Non-pigmented ciliary epithelial cell (primary cell): Measurements from ENCODE around the gene ACOX2.

Experiments used
- DNase-seq: peaks from one replicate; pipeline ENCODE4 v3.0.0-alpha.2; 2010; ENCODE audit warnings: low read depth

Gene ACOX2

DNA sequence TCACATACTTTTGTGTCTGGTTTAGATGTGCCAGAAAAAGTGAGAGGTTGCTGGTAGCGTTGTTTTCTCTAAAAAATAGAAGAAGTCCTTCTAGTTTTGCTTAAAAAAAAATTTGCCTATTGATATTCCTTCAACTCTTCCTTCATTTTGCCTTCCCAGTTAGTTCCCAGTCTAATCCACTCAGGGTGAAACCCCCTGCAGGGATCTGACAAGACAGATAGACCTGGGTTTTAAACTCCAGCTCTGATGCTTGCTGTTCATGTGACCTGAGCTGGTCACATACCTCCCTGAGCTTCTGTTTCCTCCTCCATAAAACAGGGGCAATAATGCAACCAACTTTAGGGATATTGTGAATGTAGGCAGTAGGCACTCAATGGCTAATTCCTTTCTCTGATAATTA, 63.7 kb downstream of the ACOX2 start:
- no peak for DNase-seq

DNA sequence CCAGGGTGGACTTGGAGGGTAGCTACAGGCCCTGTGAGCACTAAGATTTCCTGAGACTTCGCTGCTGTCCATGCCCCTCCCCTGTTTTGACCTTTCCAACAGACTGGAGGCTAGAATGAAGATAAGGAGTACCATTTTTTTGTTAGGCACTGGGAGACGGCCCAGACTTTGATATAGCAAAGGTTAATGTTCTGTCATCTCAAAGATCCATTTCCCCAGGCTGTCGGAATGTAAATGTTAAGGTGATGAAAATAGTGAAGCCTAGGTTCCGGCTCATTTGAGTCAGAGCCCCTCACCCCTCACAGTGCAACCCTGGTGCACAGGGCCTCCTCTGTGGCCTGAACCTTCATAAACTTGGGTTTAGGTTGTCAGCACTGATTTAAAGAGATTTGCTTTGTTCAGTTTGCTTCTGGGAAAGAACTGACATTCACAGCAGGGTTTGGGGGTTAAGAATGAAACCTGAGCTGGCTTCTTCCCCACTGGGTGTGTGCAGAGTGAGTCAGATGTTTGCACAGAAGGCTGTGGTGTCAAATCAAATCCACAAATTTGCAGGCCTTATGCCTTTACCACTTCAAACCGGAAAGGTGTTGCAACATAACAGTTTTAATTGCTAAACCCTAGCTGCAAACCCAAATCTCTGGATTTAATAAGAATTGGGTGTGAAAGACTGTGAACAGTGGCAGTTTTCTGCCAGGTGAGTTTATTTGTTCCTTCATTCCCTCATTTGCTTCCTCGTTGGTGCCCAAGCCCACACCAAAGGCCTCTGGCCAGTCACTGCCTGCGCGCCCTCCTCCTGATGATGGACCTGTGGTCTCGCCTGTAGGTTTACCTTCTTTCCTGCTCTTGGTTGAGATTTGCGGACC, 65.7 kb downstream of the ACOX2 start:
- peak; percentile 78 for DNase-seq

DNA sequence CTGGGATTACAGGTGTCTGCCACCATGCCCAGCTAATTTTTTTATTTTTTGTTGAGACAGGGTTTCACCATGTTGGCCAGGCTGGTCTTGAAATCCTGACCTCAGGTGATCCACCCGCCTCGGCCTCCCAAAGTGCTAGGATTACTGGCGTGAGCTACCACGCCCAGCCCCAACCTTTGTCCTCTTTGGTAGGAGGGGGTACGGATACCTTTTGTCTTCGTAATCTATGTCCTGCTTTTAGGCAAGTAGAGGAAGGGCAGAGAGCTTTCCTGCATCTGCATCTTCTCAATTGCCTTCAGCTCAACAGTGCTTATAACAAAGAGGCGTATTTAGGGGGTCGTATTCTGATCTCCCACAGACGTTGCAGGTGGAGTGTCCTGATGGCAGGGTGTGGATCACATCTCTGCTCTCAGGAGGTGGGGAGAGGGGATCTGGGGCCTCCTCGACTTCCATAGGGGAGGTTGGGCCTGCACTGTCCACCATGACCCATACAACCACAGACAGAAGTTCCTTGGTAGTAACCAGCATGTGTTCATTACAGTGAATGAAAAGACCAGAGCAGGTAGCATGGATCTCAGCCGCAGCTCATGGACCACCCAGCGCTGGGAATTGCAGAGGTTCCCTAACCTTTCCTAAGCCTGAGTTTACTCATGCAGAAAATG, 66.5 kb downstream of the ACOX2 start:
- DNase-seq: no peak

DNA sequence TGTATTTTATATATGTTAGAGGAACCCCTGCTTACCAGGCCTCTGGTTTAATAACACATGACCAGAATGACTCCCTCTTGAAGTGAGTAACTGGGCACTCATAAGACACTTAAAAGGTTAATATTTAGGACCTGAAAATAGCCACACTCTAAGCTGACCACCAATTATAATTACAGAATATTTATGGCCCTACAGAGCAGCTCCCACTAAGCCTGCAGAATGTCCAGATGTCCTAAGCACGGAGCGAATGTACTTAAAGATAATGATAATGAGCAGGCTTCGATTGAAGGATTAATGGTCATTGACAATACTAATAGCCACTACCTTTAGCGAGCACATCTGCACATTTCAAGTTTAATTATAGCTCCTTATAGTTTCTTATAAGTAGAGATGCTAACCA, 67.9 kb downstream of the ACOX2 start:
- no peak for DNase-seq

DNA sequence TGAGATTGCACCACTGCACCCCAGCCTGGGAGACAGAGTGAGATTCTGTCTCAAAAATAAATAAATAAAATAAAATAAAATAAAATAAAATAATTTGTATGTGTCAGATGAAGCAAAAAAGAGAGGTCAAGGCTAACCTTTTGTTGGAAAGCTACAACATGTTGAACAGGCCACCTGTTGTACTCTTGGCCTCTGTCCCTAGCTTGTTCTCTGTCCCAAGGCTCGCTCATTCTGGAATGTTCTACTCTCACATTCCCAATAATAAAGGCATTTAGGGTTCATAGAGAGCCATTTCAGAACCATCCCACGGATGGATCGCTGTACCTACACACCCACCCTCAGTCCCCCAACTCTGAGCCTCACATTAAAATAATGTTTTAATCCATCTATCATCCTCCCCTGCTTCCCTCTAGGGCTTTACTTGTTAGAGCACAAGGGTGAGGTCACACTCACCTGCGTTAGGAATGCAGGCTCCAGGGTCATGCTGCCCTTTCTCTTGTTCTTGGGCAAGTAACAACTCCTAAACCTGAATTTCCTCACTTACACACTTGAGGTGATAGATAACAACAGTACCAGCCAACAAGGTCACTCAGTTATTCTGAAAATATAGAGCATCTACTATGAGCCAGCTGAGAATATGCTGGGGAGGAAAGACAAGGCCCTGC, 70.0 kb downstream of the ACOX2 start:
- DNase-seq: no peak

DNA sequence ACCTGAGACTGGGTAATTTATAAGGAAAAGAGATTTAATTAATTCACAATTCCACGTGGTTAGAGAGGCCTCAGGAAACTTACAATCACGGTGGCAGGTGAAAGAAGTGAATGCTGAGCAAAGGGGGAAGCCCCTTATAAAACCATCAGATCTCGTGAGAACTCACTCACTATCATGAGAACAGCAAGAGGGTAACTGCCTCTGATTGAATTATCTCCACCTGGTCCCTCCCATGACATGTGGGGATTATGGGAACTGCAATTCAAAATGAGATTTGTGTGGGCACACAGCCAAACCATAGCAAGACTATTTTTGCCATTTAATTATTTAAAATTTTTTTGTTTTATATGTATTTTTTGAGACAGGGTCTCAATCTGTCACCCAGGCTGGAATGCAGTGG, 72.1 kb downstream of the ACOX2 start:
- DNase-seq: no peak

DNA sequence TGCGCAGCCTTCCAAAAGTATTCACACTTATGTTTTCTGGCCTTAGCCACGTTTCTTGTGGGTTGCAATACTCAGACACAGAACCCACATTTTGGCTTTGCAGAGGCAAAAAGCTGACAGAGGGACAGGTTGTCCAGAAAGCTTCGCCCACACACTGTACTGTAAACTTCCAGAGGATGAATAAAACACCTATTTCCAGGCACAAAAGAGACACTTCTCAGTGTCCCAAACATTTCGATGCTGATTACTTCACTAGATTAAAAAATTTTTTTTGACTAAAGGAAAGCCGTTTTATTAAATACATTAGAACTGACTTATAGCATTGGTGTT, 73.1 kb downstream of the ACOX2 start:
- no peak for DNase-seq

DNA sequence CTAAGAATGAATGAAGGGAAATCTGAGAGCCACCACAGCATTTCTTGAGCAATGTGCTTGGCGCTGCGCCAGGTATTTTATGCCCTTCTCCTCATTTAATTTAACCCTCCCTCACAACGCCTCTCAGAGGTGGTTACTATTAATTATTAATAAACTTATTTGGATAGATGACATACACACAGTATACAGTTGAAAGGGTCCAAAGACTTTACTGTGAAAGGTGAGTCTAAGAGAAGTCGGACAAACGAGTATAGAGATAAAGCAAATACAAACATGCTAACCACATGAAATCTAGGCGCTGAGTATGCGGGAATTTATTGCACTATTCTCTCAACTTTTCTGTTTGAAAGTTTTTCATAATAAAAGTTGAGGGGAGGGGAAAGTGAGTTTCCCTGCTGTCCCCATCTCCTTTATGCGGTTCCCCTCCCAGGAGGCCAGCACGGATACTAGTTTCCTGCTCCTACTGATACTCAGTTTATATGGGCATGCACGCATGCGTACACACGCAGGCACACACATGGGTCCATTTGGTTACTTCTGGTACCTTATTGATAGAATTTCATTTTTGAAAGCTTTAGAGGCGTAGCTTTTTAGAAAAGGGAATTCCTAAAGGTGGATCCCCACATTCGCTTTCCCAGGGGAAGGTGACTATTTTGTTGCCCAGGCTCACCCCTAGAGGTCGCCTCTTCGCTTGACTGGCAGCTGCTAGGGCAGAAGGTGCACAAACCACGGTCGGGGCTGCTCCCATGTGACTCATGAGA, 73.6 kb downstream of the ACOX2 start:
- peak; percentile 36 for DNase-seq

DNA sequence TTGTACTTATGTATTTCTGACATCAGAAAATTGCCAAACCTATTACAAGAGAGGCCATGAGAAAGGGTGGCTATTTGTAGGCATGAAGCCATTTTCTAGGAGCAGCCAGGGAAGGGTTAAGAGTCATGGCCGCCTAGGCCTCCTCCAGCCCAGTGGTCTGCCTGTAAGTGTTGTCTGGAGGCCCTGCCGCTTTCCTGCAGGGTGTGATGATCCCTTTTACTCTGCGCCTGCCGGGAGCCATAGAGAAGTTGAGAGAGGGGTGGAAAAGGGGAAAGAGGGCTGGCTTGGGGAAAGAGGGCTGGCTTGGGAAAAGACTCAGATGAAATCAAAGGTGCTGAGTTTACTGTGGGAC, 74.2 kb downstream of the ACOX2 start:
- DNase-seq: no peak

DNA sequence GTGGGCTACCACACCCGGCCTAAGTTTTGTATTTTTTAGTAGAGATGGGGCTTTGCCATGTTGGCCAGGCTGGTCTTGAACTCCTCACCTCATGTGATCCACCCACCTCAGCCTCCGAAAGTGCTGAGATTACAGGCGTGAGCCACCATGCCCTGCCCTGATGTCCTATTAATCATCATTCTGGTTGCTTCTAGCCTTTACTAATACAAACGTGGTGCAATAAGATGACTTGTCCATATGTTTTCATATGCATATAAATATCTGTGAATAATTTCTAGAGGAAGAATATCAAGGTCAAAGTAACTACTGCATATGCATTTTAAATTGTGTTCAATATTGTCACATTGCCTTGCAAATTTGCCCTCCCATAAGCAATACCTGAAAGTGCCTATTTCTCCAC, 77.8 kb downstream of the ACOX2 start:
- no peak for DNase-seq
